Measurements from ENCODE around the gene P2RX3. TPM values are rescaled to one million over a fixed set of nuclear protein-coding genes. Genes with fewer than 3 reads are reported as not detected.

Gene P2RX3
- total RNA-seq, 2 experiments from 2014 or later: not detected

DNA sequence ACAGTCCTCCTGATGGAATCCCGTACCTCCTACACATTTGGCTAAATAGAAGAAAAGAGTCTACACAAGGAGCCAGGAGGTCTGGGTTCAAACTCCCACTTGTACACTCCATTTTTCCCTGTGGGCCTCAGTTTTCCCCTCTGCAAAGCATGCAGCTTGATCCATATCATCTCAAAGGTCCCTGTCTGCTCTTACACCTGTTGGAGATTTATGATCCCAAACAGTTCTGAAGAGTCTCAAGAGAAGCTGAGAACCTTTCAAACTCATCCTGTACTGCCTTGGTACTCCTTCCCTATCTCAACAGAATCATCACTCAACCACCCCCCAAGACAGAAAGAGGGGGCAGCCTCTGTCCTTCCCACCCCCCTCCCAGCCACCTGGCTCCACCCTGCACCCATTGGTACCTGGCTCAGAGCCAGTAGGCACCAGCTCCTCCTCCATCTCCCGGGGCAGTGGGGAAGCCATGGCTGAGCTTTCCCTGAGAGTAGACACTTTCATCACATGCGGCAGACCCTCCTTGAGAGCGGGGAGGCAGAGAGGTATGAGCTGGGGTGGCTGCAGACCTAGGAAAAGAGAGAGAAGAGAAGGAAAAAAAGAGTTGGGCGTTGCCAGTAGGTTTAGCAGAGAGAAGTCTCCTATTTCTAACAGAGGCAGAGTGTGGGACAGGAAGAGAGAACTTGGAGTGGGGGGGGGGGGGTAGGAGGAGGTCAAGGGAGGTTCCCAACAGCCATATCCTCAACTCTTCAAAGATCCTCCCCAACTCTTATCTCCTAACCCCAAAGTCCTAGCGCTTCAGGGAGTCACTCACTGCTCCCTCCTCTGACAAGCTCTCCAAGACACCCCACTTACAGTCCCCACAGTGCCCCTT lies 16.5 kb upstream of the P2RX3 start:
- H3K4me3 Mint-ChIP-seq: peak overlapping the region; percentile 66

GRCh38 chr11:57322256-57323166 lies 15.6 kb upstream of the P2RX3 start:
- ChIA-PET POLR2A (interaction anchor here (0.6 to 1.3 kb wide), 2 partner anchors 8 to 11 kb away, joined by 3 to 5 read pairs; no protein-coding TSS in a partner anchor), CTCF (interaction anchor here (0.6 kb wide), 1 partner anchor 427 kb away, joined by 3 read pairs; no protein-coding TSS in a partner anchor)
- H3K27me3 ChIP-seq (ENCODE audit: control insufficient read depth in 1 of 2, insufficient read depth in 2 of 2, low read length in 2 of 2): no peaks in the 10 kb centered on the region
- H3K27ac Mint-ChIP-seq: peak overlapping the region; percentile 95
- no peak for ATAC-seq (ENCODE audit: poor library complexity)
- no peak overlapping the region for H3K27ac ChIP-seq (ENCODE audit: low read depth in 1 of 2, low read length in 2 of 2)
- H3K9me3 ChIP-seq (ENCODE audit: control insufficient read depth in 1 of 2, insufficient read depth in 1 of 2, low read length in 2 of 2): no peaks in the 10 kb centered on the region
- H3K4me1 ChIP-seq (ENCODE audit: insufficient read depth, low read length): peaks cover 30% of the 10 kb centered on the region
- H3K36me3 ChIP-seq (ENCODE audit: insufficient read depth, low read length): peaks cover 15% of the 10 kb centered on the region
- intact Hi-C loops (cut with DNase I, micrococcal nuclease): loop anchor here (10.0 kb wide), 3 partner anchors 422 to 1822 kb away; partner anchors contain the start of genes FAM111A (in 1 of the 2) and SELENOH (in 1 of the 2)
- no peaks in the 10 kb centered on the region for H3K9me3 Mint-ChIP-seq
- H3K4me3 ChIP-seq (ENCODE audit: low read length): no peak overlapping the region
- peaks cover 42% of the 10 kb centered on the region for H3K4me1 Mint-ChIP-seq (ENCODE audit: low read depth)
- TF ChIP-seq CTCF (IDR thresholded peaks at IDR 0.05): no peak
- H3K36me3 Mint-ChIP-seq (ENCODE audit: low read depth): peaks cover 47% of the 10 kb centered on the region
- DNase-seq: peak in 2 of 14 experiments; percentile 29 to 55
- H3K4me3 Mint-ChIP-seq: peak overlapping the region; percentile 93
- H3K27me3 Mint-ChIP-seq: no peaks in the 10 kb centered on the region

More for the DNA sequence above, 16.5 kb upstream of the P2RX3 start:
- TF ChIP-seq CTCF (IDR thresholded peaks at IDR 0.05): no peak
- H3K4me3 ChIP-seq (ENCODE audit: low read length): no peak overlapping the region
- no peaks in the 10 kb centered on the region for H3K9me3 ChIP-seq (ENCODE audit: control insufficient read depth in 1 of 2, insufficient read depth in 1 of 2, low read length in 2 of 2)
- H3K27me3 Mint-ChIP-seq: no peaks in the 10 kb centered on the region
- peaks cover 14% of the 10 kb centered on the region for H3K36me3 ChIP-seq (ENCODE audit: insufficient read depth, low read length)
- H3K36me3 Mint-ChIP-seq (ENCODE audit: low read depth): peaks cover 38% of the 10 kb centered on the region
- intact Hi-C loops (cut with DNase I, micrococcal nuclease): loop anchor here (10.0 kb wide), 3 partner anchors 423 to 1823 kb away; partner anchors contain the start of genes FAM111A (in 1 of the 2) and SELENOH (in 1 of the 2)
- H3K9me3 Mint-ChIP-seq: no peaks in the 10 kb centered on the region
- CTCF ChIA-PET: interaction anchor here (0.6 to 0.8 kb wide), 4 partner anchors 14 to 1268 kb away, joined by 3 to 4 read pairs (median 4); no protein-coding TSS in a partner anchor
- POLR2A ChIA-PET: interaction anchor here (0.6 to 1.1 kb wide), 2 partner anchors 9 to 10 kb away, joined by 5 read pairs; no protein-coding TSS in a partner anchor
- H3K27me3 ChIP-seq (ENCODE audit: control insufficient read depth in 1 of 2, insufficient read depth in 2 of 2, low read length in 2 of 2): no peaks in the 10 kb centered on the region
- H3K27ac Mint-ChIP-seq: peak overlapping the region; percentile 66
- ATAC-seq (ENCODE audit: poor library complexity) (no peak), DNase-seq (no peak)
- no peak overlapping the region for H3K27ac ChIP-seq (ENCODE audit: low read depth in 1 of 2, low read length in 2 of 2)
- H3K4me1 Mint-ChIP-seq (ENCODE audit: low read depth): peaks cover 36% of the 10 kb centered on the region
- peaks cover 28% of the 10 kb centered on the region for H3K4me1 ChIP-seq (ENCODE audit: insufficient read depth, low read length)
